ENCODE results near the gene KDM1A.

KDM1A gene

GRCh38 chr1:23018661-23019093 lies 591 bp upstream of the KDM1A start:
- no peak for FAIRE-seq

- FAIRE-seq: no peak
These were observed 776 bp downstream of the KDM1A start for GRCh38 chr1:23019863-23020625.

- no peak for FAIRE-seq
These were observed 1.6 kb downstream of the KDM1A start for GRCh38 chr1:23020706-23021405.

GRCh38 chr1:23021834-23022233 lies 2.6 kb downstream of the KDM1A start:
- no peak for FAIRE-seq

GRCh38 chr1:23023174-23023845 lies 4.0 kb downstream of the KDM1A start:
- FAIRE-seq: no peak

GRCh38 chr1:23026568-23026967 lies 7.3 kb downstream of the KDM1A start:
- no peak for FAIRE-seq

GRCh38 chr1:23027352-23027907 lies 8.2 kb downstream of the KDM1A start:
- FAIRE-seq: no peak

- no peak for FAIRE-seq
These were observed 10.1 kb downstream of the KDM1A start for GRCh38 chr1:23029337-23029736.

GRCh38 chr1:23035823-23036452 lies 16.7 kb downstream of the KDM1A start:
- FAIRE-seq: no peak

- FAIRE-seq: no peak
These were observed 17.9 kb downstream of the KDM1A start for GRCh38 chr1:23037081-23037740.

GRCh38 chr1:23039308-23039826 lies 20.1 kb downstream of the KDM1A start:
- FAIRE-seq: no peak

- FAIRE-seq: no peak
These were observed 21.2 kb downstream of the KDM1A start for GRCh38 chr1:23040509-23040908.

- FAIRE-seq: no peak
These were observed 24.8 kb downstream of the KDM1A start for GRCh38 chr1:23044035-23044434.

- FAIRE-seq: no peak
These were observed 30.9 kb downstream of the KDM1A start for GRCh38 chr1:23050201-23050600.

GRCh38 chr1:23051290-23051909 lies 32.1 kb downstream of the KDM1A start:
- no peak for FAIRE-seq

GRCh38 chr1:23057301-23057700 lies 38.0 kb downstream of the KDM1A start:
- no peak for FAIRE-seq

GRCh38 chr1:23062271-23062670 lies 43.0 kb downstream of the KDM1A start:
- no peak for FAIRE-seq

- FAIRE-seq: no peak
These were observed 46.1 kb downstream of the KDM1A start for GRCh38 chr1:23065385-23065784.

GRCh38 chr1:23066075-23066474 lies 46.8 kb downstream of the KDM1A start:
- no peak for FAIRE-seq

- no peak for FAIRE-seq
These were observed 49.9 kb downstream of the KDM1A start for GRCh38 chr1:23069149-23069548.

GRCh38 chr1:23069675-23070074 lies 50.4 kb downstream of the KDM1A start:
- FAIRE-seq: no peak

- no peak for FAIRE-seq
These were observed 54.7 kb downstream of the KDM1A start for GRCh38 chr1:23074012-23074411.

Measured in G401.6 (cell line).